Central memory CD4-positive, alpha-beta T cell (primary cell): ENCODE measurements around the gene PTBP1.

ENCODE experiments used
- DNase-seq: peaks from one replicate; pipeline ENCODE4 v3.0.0; 2022

Gene PTBP1

GRCh38 chr19:772730-773436, 24.4 kb upstream of the PTBP1 start:
- DNase-seq: no peak

GRCh38 chr19:776549-776948, 20.7 kb upstream of the PTBP1 start:
- DNase-seq: no peak

GRCh38 chr19:778910-779653, 18.2 kb upstream of the PTBP1 start:
- no peak for DNase-seq

GRCh38 chr19:780935-781334, 16.3 kb upstream of the PTBP1 start:
- DNase-seq: no peak

- DNase-seq: no peak
Observed at GRCh38 chr19:781800-782184, 15.5 kb upstream of the PTBP1 start.

GRCh38 chr19:782185-782877, 14.9 kb upstream of the PTBP1 start:
- no peak for DNase-seq

GRCh38 chr19:782878-783668, 14.2 kb upstream of the PTBP1 start:
- DNase-seq: no peak

GRCh38 chr19:784541-784940, 12.7 kb upstream of the PTBP1 start:
- no peak for DNase-seq

- no peak for DNase-seq
Observed at GRCh38 chr19:787536-787935, 9.7 kb upstream of the PTBP1 start.

GRCh38 chr19:788686-788982, 8.6 kb upstream of the PTBP1 start:
- no peak for DNase-seq

GRCh38 chr19:788983-789700, 8.1 kb upstream of the PTBP1 start:
- DNase-seq: no peak

GRCh38 chr19:789701-790060, 7.6 kb upstream of the PTBP1 start:
- no peak for DNase-seq

- no peak for DNase-seq
Observed at GRCh38 chr19:791007-791566, 6.2 kb upstream of the PTBP1 start.

- no peak for DNase-seq
Observed at GRCh38 chr19:791567-792305, 5.5 kb upstream of the PTBP1 start.

GRCh38 chr19:792306-792885, 4.9 kb upstream of the PTBP1 start:
- no peak for DNase-seq

- DNase-seq: no peak
Observed at GRCh38 chr19:793806-794205, 3.4 kb upstream of the PTBP1 start.

GRCh38 chr19:795073-795611, 2.1 kb upstream of the PTBP1 start:
- DNase-seq: no peak

GRCh38 chr19:795691-796581, 1.3 kb upstream of the PTBP1 start:
- no peak for DNase-seq

GRCh38 chr19:797528-798414, 519 bp downstream of the PTBP1 start:
- DNase-seq: peak; percentile 86
